Epidermal melanocyte (primary cell): Measurements from ENCODE around the gene ADAMTSL3.
A peak's percentile ranks its signal among the peaks of the same experiment; 100 is the strongest.
"Not testable (repeated sequence)": the region's sequence is repeated elsewhere in the genome, so short reads cannot be mapped to it uniquely, and the experiment has no call there.

Source experiments
- DNase-seq: peaks from one replicate; pipeline ENCODE4 v3.0.0; 2011; ENCODE audit warnings: low spot score; ENCODE audit not compliant: insufficient read length

ADAMTSL3 gene

GRCh38 chr15:83697716-83698115 is 43.8 kb downstream of the ADAMTSL3 start:
- no peak for DNase-seq

- no peak for DNase-seq
These were observed 44.4 kb downstream of the ADAMTSL3 start for GRCh38 chr15:83698294-83698693.

- no peak for DNase-seq
These were observed 45.1 kb downstream of the ADAMTSL3 start for GRCh38 chr15:83699028-83699427.

- no peak for DNase-seq
These were observed 46.2 kb downstream of the ADAMTSL3 start for GRCh38 chr15:83700082-83700481.

GRCh38 chr15:83702314-83702713 is 48.4 kb downstream of the ADAMTSL3 start:
- DNase-seq: not testable (repeated sequence)

- no peak for DNase-seq
These were observed 54.4 kb downstream of the ADAMTSL3 start for GRCh38 chr15:83708328-83708727.

- DNase-seq: no peak
These were observed 55.3 kb downstream of the ADAMTSL3 start for GRCh38 chr15:83709241-83709640.

- DNase-seq: no peak
These were observed 55.9 kb downstream of the ADAMTSL3 start for GRCh38 chr15:83709811-83710210.

- DNase-seq: no peak
These were observed 56.5 kb downstream of the ADAMTSL3 start for GRCh38 chr15:83710452-83710851.

GRCh38 chr15:83711236-83711635 is 57.3 kb downstream of the ADAMTSL3 start:
- no peak for DNase-seq

GRCh38 chr15:83713242-83713641 is 59.3 kb downstream of the ADAMTSL3 start:
- no peak for DNase-seq

- no peak for DNase-seq
These were observed 61.2 kb downstream of the ADAMTSL3 start for GRCh38 chr15:83714939-83715628.

GRCh38 chr15:83716605-83717004 is 62.7 kb downstream of the ADAMTSL3 start:
- DNase-seq: no peak

- DNase-seq: no peak
These were observed 63.1 kb downstream of the ADAMTSL3 start for GRCh38 chr15:83717010-83717409.

- DNase-seq: no peak
These were observed 66.5 kb downstream of the ADAMTSL3 start for GRCh38 chr15:83720468-83720867.

GRCh38 chr15:83721031-83721430 is 67.1 kb downstream of the ADAMTSL3 start:
- no peak for DNase-seq

- no peak for DNase-seq
These were observed 68.1 kb downstream of the ADAMTSL3 start for GRCh38 chr15:83721981-83722380.

- no peak for DNase-seq
These were observed 69.3 kb downstream of the ADAMTSL3 start for GRCh38 chr15:83723216-83723615.

- no peak for DNase-seq
These were observed 78.3 kb downstream of the ADAMTSL3 start for GRCh38 chr15:83732196-83732595.

- no peak for DNase-seq
These were observed 78.8 kb downstream of the ADAMTSL3 start for GRCh38 chr15:83732770-83733169.

- peak; percentile 19 for DNase-seq
These were observed 79.3 kb downstream of the ADAMTSL3 start for GRCh38 chr15:83733206-83733605.

GRCh38 chr15:83733691-83734090 is 79.8 kb downstream of the ADAMTSL3 start:
- DNase-seq: no peak

- DNase-seq: no peak
These were observed 80.6 kb downstream of the ADAMTSL3 start for GRCh38 chr15:83734487-83734886.

- no peak for DNase-seq
These were observed 85.7 kb downstream of the ADAMTSL3 start for GRCh38 chr15:83739629-83740028.
